Activated naive CD8-positive, alpha-beta T cell treated with anti-CD3 and anti-CD28 coated beads, Interleukin-2, amount 10 ng/mL, durations not matched to agents 7 days and 5 days (primary cell): Measurements from ENCODE around the gene ANAPC2. TPM values are rescaled to one million over a fixed set of nuclear protein-coding genes. Genes with fewer than 3 reads are reported as not detected.

Source experiments
- ATAC-seq: fragments of 150-1000 bp; cut with Tn5 transposase; one replicate; pipeline ENCODE4 v1.10.0; 2021; ENCODE audit warnings: low read depth, moderate library complexity
- POLR2A ChIA-PET: fragments of 350-600 bp; sonication (Branson Sonifier 250); formaldehyde crosslinking; loops from one replicate; lab custom pipeline; 2021; ENCODE audit warnings: antibody characterized with exemption; lab: Charles Lee
- DNase-seq: peaks from one replicate; pipeline ENCODE4 v3.0.0; 2021
- H3K27ac Mint-ChIP-seq: one replicate; pipeline ENCODE4 v1.8.0; 2022; ENCODE audit warnings: mild to moderate bottlenecking, mixed read lengths
- H3K27me3 Mint-ChIP-seq: one replicate; pipeline ENCODE4 v1.8.0; 2022; ENCODE audit warnings: mild to moderate bottlenecking, moderate library complexity, mixed read lengths
- H3K36me3 Mint-ChIP-seq: one replicate; pipeline ENCODE4 v1.8.0; 2021; ENCODE audit warnings: mild to moderate bottlenecking, mixed read lengths
- H3K4me1 Mint-ChIP-seq: one replicate; pipeline ENCODE4 v1.8.0; 2021; ENCODE audit warnings: mixed read lengths
- H3K4me3 Mint-ChIP-seq: one replicate; pipeline ENCODE4 v1.8.0; 2022; ENCODE audit warnings: mild to moderate bottlenecking, moderate library complexity, mixed read lengths
- H3K9me3 Mint-ChIP-seq: one replicate; pipeline ENCODE4 v1.8.0; 2021; ENCODE audit warnings: mixed read lengths
- total RNA-seq, 2 experiments: library from RNA; stranded (reverse); gene quantifications; one replicate each; pipeline ENCODE4 v1.2.3, GENCODE V29; 2021

ANAPC2 gene
- total RNA-seq, 2 experiments from 2014 or later = 84.2 to 87.8 TPM

GRCh38 chr9:137224830-137225694, 36.7 kb upstream of the ANAPC2 start, which contains the start of gene CYSRT1:
Gene CYSRT1 (plus strand): TSS chr9:137225174. CDS start chr9:137225622, 448 bp downstream.
- no peaks in the 10 kb centered on the region for H3K9me3 Mint-ChIP-seq
- POLR2A ChIA-PET = interaction anchor here (0.6 to 4.9 kb wide), 13 partner anchors 15 to 527 kb away, joined by 3 to 43 read pairs (median 9); partner anchors contain the start of genes ANAPC2, MAN1B1, NDOR1 and SAPCD2

DNA sequence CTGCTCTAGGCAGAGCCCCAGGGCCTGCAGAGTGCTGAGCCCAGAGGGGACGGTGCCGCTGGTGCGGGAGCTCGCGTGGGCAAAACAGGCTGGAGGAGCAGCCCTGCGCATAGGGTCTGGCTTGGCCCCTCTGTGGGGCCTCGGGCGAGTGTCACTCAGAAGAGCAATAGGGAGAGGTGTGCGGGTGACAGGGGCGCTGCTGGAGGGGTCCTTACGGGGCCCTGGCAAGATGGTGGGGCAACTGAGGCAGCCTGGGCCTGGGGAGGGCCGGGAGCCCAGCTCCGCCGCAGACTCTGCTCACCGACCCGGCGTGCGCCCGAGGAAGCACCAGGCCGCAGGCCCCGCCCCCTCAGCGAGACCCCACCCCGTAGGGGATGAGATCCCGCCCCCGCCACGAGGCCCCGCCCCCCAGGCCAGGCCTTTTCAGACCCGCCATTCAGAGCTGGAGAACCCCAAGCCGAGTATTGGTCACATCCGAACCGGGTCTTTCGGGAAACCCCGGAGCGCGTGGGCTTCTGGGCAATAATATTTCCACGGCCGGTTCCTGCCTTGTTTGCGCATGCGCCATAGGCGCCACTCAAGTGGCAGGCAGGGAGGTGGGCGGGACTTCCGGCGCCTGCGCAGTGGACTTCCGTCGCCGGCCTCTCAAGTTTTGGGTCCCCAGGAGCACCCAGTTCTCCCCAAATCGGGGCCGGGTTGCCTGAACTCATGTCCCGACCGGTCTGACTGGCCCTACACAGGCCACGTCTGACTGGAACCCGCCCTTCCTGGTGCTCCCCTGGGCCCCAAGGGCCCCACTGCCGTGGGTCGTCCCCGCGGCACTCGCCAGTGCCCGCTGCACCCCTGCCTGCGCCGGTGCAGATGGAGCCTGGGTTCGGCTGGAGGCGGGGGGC, 35.0 kb upstream of the ANAPC2 start:
- no peaks in the 10 kb centered on the region for H3K9me3 Mint-ChIP-seq
- peak overlapping the region; percentile 84 for H3K4me3 Mint-ChIP-seq
- POLR2A ChIA-PET = interaction anchor here (0.5 to 4.9 kb wide), 24 partner anchors 9 to 495 kb away, joined by 3 to 43 read pairs (median 4); partner anchors contain the start of genes ANAPC2, DPP7, MAN1B1 and NDOR1
- H3K27me3 Mint-ChIP-seq = peaks cover 2% of the 10 kb centered on the region
- DNase-seq = peak; percentile 98
- H3K36me3 Mint-ChIP-seq = no peaks in the 10 kb centered on the region
- ATAC-seq = peak; percentile 87
- peak overlapping the region; percentile 82 for H3K27ac Mint-ChIP-seq
- H3K4me1 Mint-ChIP-seq = peaks cover 7% of the 10 kb centered on the region

More at GRCh38 chr9:137224830-137225694, 36.7 kb upstream of the ANAPC2 start, which contains the start of gene CYSRT1:
- peaks cover 7% of the 10 kb centered on the region for H3K4me1 Mint-ChIP-seq
- H3K4me3 Mint-ChIP-seq = peak within 1 kb of the TSS; percentile 84
- peaks cover 2% of the 10 kb centered on the region for H3K27me3 Mint-ChIP-seq
- DNase-seq = peak; percentile 49
- no peaks in the 10 kb centered on the region for H3K36me3 Mint-ChIP-seq
- ATAC-seq = no peak
- peak within 1 kb of the TSS; percentile 82 for H3K27ac Mint-ChIP-seq

DNA sequence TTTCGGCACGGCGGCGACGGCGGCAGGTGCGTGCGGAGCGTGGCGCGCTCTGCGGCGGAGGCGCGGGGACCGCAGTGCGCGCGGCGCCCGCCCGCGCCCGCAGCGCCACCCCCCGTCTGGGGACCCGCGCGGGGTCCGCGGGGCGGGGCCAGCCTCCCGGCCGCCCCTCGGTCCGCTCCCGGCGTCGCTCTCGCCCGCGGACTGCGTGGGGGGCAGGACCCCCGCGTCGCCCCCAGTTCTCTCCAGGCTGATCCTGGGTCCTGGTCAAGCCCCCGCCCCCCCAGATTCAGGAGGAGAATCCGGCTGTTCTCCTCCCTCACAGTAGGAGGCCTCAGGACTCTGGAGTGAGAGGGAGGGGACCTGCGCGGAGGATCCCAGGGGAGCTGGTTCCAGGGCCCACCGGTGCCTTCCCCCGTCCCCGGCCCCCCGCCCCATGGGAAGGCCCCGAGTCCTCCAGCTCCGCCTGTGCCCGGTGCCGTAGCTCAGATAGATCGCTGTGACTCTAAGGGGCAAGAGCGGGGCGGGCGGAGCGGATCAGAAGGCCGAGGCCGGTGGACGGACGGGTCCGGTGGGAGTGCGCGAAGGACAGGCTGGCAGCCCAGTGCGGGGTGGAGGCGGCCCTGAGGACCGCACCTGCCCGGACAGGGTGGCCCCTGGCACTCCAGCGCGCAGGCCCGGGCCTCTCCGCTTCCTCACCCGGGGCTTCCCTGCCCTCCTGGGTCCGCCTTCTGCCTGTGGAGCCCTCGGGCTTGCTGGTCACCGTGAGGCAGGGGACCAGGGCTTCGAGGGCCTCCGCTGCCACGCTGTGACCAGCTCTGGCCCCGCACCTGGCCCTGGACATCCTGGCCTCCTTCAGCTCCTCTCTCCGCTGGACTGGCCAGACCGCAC, 34.1 kb upstream of the ANAPC2 start, which contains the start of gene RNF208:
Gene RNF208 (minus strand): TSS at position 51 of the 888 bp plus-strand sequence. CDS start 1,028 bp downstream, outside the sequence.
- peak; percentile 67 for DNase-seq
- POLR2A ChIA-PET = interaction anchor here (0.7 to 4.9 kb wide), 20 partner anchors 8 to 494 kb away, joined by 3 to 43 read pairs (median 6); partner anchors contain the start of genes ANAPC2, DPP7, MAN1B1 and NDOR1

DNA sequence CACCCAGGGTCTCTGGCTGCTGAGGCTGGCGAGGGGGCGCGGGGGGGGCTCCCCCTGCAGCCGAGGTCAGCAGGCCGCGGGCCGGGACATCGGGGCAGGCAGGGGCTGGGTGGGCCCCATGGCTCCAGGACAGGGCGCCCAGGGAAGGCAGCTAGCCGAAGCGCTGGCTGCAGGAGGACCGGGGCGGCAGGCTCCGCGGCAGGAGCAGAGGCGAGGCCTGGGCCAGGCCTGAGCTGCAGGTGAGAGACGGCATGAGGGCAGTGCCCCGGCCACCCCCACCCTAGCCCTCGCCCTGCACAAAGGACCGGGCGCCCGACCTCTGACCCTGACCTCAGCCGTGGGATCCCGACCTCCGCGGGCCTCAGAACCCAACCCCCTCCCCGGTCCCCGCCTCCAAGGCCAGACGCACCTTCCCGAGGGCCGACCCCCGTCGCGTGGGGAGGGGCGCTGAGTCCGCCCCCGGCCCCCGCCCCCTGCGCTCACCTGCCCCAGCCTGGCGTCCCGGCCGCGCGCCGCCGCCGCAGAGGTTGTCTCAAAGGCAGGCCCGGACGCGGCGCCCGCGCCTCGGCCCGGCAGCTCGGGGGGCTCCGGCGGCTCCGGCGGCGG, 33.2 kb upstream of the ANAPC2 start:
- peak overlapping the region; percentile 35 for H3K4me3 Mint-ChIP-seq
- H3K27ac Mint-ChIP-seq = no peak overlapping the region

More for the DNA sequence above, 34.1 kb upstream of the ANAPC2 start, which contains the start of gene RNF208:
- Mint-ChIP-seq H3K36me3 (no peaks in the 10 kb centered on the region), H3K9me3 (no peaks in the 10 kb centered on the region), H3K27ac (peak within 1 kb of the TSS; percentile 82), H3K27me3 (no peaks in the 10 kb centered on the region), H3K4me1 (peaks cover 5% of the 10 kb centered on the region), H3K4me3 (peak within 1 kb of the TSS; percentile 84)
- ATAC-seq = no peak

GRCh38 chr9:137221095-137221505, 32.7 kb upstream of the ANAPC2 start:
- Mint-ChIP-seq H3K27ac (peak overlapping the region; percentile 21), H3K4me1 (peaks cover 4% of the 10 kb centered on the region), H3K36me3 (no peaks in the 10 kb centered on the region), H3K9me3 (no peaks in the 10 kb centered on the region), H3K27me3 (no peaks in the 10 kb centered on the region), H3K4me3 (peak overlapping the region; percentile 50)
- POLR2A ChIA-PET = interaction anchor here (0.5 to 4.5 kb wide), 5 partner anchors 11 to 91 kb away, joined by 3 to 31 read pairs (median 6); partner anchors contain the start of genes NDOR1, TMEM203 and TPRN
- DNase-seq (no peak), ATAC-seq (no peak)

More for the DNA sequence above, 33.2 kb upstream of the ANAPC2 start:
- ATAC-seq (no peak), DNase-seq (peak; percentile 64)
- POLR2A ChIA-PET = interaction anchor here (0.5 to 4.5 kb wide), 9 partner anchors 11 to 135 kb away, joined by 3 to 33 read pairs (median 16); partner anchors contain the start of genes ANAPC2, MAN1B1, NDOR1 and SSNA1
- no peaks in the 10 kb centered on the region for H3K27me3 Mint-ChIP-seq
- peaks cover 4% of the 10 kb centered on the region for H3K4me1 Mint-ChIP-seq
- no peaks in the 10 kb centered on the region for H3K9me3 Mint-ChIP-seq
- H3K36me3 Mint-ChIP-seq = no peaks in the 10 kb centered on the region

GRCh38 chr9:137220317-137221094, 32.1 kb upstream of the ANAPC2 start:
- H3K4me1 Mint-ChIP-seq = peaks cover 4% of the 10 kb centered on the region
- peak overlapping the region; percentile 50 for H3K4me3 Mint-ChIP-seq
- H3K27me3 Mint-ChIP-seq = no peaks in the 10 kb centered on the region
- DNase-seq (no peak), ATAC-seq (no peak)
- no peaks in the 10 kb centered on the region for H3K36me3 Mint-ChIP-seq
- POLR2A ChIA-PET = interaction anchor here (0.5 to 4.5 kb wide), 9 partner anchors 10 to 93 kb away, joined by 3 to 31 read pairs (median 6); partner anchors contain the start of genes ANAPC2, NDOR1, SSNA1 and TMEM203
- H3K27ac Mint-ChIP-seq = peak overlapping the region; percentile 21
- no peaks in the 10 kb centered on the region for H3K9me3 Mint-ChIP-seq

GRCh38 chr9:137219757-137220316, 31.5 kb upstream of the ANAPC2 start:
- H3K9me3 Mint-ChIP-seq = no peaks in the 10 kb centered on the region
- ATAC-seq = no peak
- peaks cover 4% of the 10 kb centered on the region for H3K4me1 Mint-ChIP-seq
- no peak overlapping the region for H3K27ac Mint-ChIP-seq
- no peaks in the 10 kb centered on the region for H3K36me3 Mint-ChIP-seq
- no peak overlapping the region for H3K4me3 Mint-ChIP-seq
- H3K27me3 Mint-ChIP-seq = no peaks in the 10 kb centered on the region
- no peak for DNase-seq
- POLR2A ChIA-PET = interaction anchor here (0.5 to 2.0 kb wide), 6 partner anchors 19 to 152 kb away, joined by 3 to 7 read pairs (median 6); partner anchors contain the start of genes ANAPC2, SSNA1 and TPRN

DNA sequence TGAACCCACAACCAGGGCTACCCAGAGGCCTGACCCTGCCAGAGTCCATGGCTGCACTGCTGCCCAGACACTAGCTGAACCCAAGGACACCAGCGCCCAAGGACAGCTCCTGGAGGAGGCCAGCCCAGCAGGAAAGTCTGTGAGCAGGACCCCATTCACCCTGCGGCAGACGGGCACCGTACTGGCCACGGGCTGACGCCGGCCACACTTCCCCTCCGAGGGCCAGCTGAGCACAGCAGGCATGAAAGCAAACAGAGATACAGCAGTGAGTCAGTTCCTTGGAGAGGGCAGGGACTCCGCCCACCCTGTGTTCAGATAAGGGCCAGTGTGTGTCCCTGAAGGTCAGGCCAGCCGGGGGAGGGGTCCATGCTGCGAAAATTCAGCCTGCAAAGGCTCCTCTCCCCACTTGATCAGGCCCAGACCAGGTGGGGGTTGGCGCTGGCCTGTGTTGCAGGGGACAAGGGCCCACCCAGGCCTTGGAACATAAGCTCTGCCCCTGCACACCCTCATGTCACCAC, 30.5 kb upstream of the ANAPC2 start:
- Mint-ChIP-seq H3K27me3 (no peaks in the 10 kb centered on the region), H3K4me1 (peaks cover 2% of the 10 kb centered on the region), H3K36me3 (no peaks in the 10 kb centered on the region), H3K9me3 (no peaks in the 10 kb centered on the region), H3K27ac (no peak overlapping the region), H3K4me3 (no peak overlapping the region)
- POLR2A ChIA-PET = interaction anchor here (1.4 to 2.0 kb wide), 5 partner anchors 11 to 89 kb away, joined by 4 to 6 read pairs (median 4); partner anchors contain the start of genes ANAPC2, SSNA1 and TUBB4B
- DNase-seq (no peak), ATAC-seq (no peak)

- Mint-ChIP-seq H3K9me3 (no peaks in the 10 kb centered on the region), H3K4me1 (peaks cover 2% of the 10 kb centered on the region), H3K36me3 (no peaks in the 10 kb centered on the region), H3K27me3 (no peaks in the 10 kb centered on the region), H3K4me3 (no peak overlapping the region), H3K27ac (no peak overlapping the region)
- DNase-seq = no peak
- POLR2A ChIA-PET = interaction anchor here (1.4 to 2.0 kb wide), 3 partner anchors 11 to 23 kb away, joined by 4 to 5 read pairs (median 4); partner anchors contain the start of gene TUBB4B
- no peak for ATAC-seq
Observed at GRCh38 chr9:137218212-137218753, 29.9 kb upstream of the ANAPC2 start.
